ENCODE results near the gene STRIP1.

- TF ChIP-seq CTCF (IDR thresholded peaks at IDR 0.05) (no peak), POLR2A (IDR thresholded peaks at IDR 0.05) (no peak)
Observed at GRCh38 chr1:110048240-110048639, 13.8 kb downstream of the STRIP1 start.
